ENCODE results near the gene PTPRN2.

DNA sequence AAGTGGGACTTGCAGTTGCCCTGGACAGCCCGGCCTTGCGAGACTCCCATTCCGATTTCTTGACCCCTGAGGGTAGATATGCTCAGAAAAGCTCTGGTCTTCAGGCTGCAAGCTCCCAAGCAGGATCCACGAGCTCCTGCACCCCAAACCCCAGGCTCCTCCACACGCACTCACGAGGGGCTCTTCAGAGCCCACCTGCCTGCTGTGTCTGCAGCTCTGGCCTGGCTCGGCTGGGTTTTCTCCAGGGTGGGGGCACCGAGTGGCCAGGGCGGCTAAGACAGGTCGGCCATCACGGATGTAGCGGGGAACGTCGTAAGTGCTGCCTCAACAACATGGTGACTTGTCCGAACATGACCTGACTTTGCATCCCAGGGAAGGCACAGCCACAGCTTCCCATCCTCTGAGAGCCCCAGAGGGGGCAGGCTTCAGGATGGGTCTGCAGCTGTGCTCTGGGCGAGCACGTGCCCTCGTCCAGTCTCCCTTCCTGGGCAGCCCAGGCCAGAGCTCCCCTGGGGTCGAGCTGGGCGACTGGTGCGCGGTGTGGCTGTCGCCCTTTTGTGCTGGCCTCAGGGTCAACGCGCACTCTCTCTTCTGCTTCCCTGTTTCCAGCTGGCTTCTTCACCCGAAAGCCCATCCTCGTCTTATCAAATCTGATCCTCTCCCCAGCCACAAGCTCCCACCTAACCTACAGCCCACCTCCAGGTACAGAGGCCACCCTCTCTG lies 835.5 kb downstream of the PTPRN2 start:
- TF ChIP-seq LEF1 (IDR thresholded peaks at IDR 0.05; ENCODE audit: borderline replicate concordance): no peak
- TF ChIP-seq FOXA1 (IDR thresholded peaks at IDR 0.05): no peak
- TF ChIP-seq TARDBP (IDR thresholded peaks at IDR 0.05): no peak
- TF ChIP-seq FOXM1 (IDR thresholded peaks at IDR 0.05; ENCODE audit: borderline replicate concordance): no peak
- TF ChIP-seq FOXK2 (IDR thresholded peaks at IDR 0.05): no peak
- TF ChIP-seq, protein P1, sequence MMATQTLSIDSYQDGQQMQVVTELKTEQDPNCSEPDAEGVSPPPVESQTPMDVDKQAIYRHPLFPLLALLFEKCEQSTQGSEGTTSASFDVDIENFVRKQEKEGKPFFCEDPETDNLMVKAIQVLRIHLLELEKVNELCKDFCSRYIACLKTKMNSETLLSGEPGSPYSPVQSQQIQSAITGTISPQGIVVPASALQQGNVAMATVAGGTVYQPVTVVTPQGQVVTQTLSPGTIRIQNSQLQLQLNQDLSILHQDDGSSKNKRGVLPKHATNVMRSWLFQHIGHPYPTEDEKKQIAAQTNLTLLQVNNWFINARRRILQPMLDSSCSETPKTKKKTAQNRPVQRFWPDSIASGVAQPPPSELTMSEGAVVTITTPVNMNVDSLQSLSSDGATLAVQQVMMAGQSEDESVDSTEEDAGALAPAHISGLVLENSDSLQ (IDR thresholded peaks at IDR 0.05): no peak
